Measurements from ENCODE around the gene NFKBIL1. TPM values are rescaled to one million over a fixed set of nuclear protein-coding genes. Genes with fewer than 3 reads are reported as not detected.

Gene NFKBIL1
- total and polyA plus RNA-seq, 9 of the 15 experiments (the other 6 are each of a cell fraction or from before 2014, with no cell fraction given) = 0.49 to 33.1 (median 7.6) TPM

DNA sequence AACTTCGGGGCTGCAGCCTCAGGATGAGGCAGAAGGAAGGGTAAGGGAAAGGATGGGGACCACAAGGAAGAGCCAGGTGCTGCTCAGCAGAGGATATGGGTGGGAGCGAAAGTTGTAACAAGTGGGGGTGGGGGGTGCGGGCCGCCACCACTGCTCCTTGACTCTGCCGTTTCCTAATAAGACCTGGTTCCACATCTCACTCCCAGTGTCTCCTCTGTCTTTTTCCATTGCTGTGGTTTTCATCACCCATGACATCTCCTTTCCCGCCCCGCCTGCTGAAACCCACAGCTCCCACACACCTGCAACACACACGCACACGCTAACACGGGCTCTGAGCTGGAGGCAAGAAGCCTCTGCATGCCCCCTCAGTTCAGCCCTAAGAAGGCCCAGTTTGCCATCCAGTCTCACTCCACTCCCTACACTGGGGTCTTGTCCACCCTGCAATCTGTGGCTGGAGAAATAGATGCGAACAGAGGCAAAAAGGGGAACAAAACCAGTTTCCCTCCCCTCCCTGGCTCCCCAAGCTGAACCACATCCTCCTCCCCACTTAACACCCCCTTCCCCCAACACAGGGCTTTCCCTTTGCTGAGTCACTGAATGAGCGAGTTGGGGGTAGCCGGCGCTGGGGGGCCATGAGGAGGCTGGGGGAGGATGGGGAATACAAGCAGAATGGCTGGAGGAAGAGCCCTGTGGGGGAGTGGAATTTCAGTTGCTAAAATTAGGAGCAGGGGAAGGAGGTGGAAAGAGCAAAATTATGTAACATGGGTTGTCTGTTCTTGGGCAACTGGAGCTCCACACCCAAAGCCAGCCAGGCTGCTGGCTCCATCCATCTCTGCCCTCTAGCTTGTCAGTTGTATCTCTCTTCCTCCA is 11.5 kb downstream of the NFKBIL1 start (continued):
- no peak for TF ChIP-seq ZNF609 (CRISPR knock-in tag; IDR thresholded peaks at IDR 0.05; ENCODE audit: borderline replicate concordance)
- TF ChIP-seq WHSC1 (IDR thresholded peaks at IDR 0.05; ENCODE audit: low read length) = no peak
- no peak for TF ChIP-seq KAT8 (IDR thresholded peaks at IDR 0.05; ENCODE audit: low read depth)
- TF ChIP-seq ESRRA (IDR thresholded peaks at IDR 0.05; ENCODE audit: borderline replicate concordance, low read depth) = 0 out of 2 replicates have a peak, but pooled peaks have one; percentile 10
- no peak for TF ChIP-seq MEIS2 (IDR thresholded peaks at IDR 0.05; ENCODE audit: partially characterized antibody)
- no peak for TF ChIP-seq MLX (CRISPR knock-in tag; conservative IDR thresholded peaks at IDR 0.05)
- TF ChIP-seq SOX6 (IDR thresholded peaks at IDR 0.05) = 0 out of 2 replicates have a peak, but pooled peaks have one; percentile 8
- TF ChIP-seq SLC30A9 (CRISPR knock-in tag; IDR thresholded peaks at IDR 0.05) = no peak
- no peak for TF ChIP-seq ZNF347 (CRISPR knock-in tag; IDR thresholded peaks at IDR 0.05; ENCODE audit: low read depth)
- TF ChIP-seq, protein P1, sequence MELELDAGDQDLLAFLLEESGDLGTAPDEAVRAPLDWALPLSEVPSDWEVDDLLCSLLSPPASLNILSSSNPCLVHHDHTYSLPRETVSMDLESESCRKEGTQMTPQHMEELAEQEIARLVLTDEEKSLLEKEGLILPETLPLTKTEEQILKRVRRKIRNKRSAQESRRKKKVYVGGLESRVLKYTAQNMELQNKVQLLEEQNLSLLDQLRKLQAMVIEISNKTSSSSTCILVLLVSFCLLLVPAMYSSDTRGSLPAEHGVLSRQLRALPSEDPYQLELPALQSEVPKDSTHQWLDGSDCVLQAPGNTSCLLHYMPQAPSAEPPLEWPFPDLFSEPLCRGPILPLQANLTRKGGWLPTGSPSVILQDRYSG (tag; conservative IDR thresholded peaks at IDR 0.05; ENCODE audit: low read depth) = no peak
- TF ChIP-seq ETS2 (tag; IDR thresholded peaks at IDR 0.05; ENCODE audit: borderline replicate concordance, poor library complexity, severe bottlenecking) = no peak
- peak in 1 of 2 experiments; percentile 47; a peak in 1 of 4 replicates for TF ChIP-seq HDAC1 (IDR thresholded peaks at IDR 0.05)
- TF ChIP-seq, protein P2, sequence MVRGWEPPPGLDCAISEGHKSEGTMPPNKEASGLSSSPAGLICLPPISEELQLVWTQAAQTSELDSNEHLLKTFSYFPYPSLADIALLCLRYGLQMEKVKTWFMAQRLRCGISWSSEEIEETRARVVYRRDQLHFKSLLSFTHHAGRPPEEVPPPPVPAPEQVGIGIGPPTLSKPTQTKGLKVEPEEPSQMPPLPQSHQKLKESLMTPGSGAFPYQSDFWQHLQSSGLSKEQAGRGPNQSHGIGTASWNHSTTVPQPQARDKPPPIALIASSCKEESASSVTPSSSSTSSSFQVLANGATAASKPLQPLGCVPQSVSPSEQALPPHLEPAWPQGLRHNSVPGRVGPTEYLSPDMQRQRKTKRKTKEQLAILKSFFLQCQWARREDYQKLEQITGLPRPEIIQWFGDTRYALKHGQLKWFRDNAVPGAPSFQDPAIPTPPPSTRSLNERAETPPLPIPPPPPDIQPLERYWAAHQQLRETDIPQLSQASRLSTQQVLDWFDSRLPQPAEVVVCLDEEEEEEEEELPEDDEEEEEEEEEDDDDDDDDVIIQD (CRISPR knock-in tag; IDR thresholded peaks at IDR 0.05) = no peak
- TF ChIP-seq NONO (IDR thresholded peaks at IDR 0.05; ENCODE audit: low read depth in 2 of 2, low read length in 1 of 2) = no peak
- TF ChIP-seq KDM1A (IDR thresholded peaks at IDR 0.05) = peak; percentile 19 to 50; a peak in 2 of 4 replicates
- TF ChIP-seq, protein P3, sequence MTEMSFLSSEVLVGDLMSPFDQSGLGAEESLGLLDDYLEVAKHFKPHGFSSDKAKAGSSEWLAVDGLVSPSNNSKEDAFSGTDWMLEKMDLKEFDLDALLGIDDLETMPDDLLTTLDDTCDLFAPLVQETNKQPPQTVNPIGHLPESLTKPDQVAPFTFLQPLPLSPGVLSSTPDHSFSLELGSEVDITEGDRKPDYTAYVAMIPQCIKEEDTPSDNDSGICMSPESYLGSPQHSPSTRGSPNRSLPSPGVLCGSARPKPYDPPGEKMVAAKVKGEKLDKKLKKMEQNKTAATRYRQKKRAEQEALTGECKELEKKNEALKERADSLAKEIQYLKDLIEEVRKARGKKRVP (CRISPR knock-in tag; IDR thresholded peaks at IDR 0.05) = peak; percentile 81
- TF ChIP-seq ZNF408 (CRISPR knock-in tag; IDR thresholded peaks at IDR 0.05; ENCODE audit: low read depth) = no peak
